GM18499 (cell line): ENCODE results near the gene LRRK1.

Experiments
- ATAC-seq: cut with Tn5 transposase; IDR thresholded peaks from one replicate; pipeline ENCODE4 v1.9.1; 2021; ENCODE audit warnings: moderate number of reproducible peaks; ENCODE audit not compliant: insufficient read depth, unreplicated experiment

LRRK1 gene

GRCh38 chr15:101018016-101018415 lies 98.9 kb downstream of the LRRK1 start:
- ATAC-seq = no peak

DNA sequence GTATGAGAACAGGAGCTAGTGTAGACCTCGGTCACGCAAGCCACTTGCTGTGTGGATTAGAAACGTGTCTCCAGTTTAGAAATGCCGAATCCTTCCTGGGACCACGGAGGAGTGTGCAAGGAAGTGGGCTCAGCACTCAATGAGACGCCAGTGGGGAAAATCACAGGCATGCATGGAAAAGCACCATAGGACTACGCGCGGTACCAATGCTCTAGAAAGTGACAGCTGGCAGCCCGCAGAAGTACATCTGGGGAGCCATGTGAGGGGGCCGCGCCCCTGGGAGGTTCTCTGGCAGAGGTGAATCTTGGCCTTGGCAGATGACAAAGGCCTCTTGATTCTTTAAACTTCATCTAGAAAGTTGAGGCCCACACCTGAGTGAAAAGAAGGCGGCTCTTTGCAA lies 99.3 kb downstream of the LRRK1 start:
- ATAC-seq = no peak

DNA sequence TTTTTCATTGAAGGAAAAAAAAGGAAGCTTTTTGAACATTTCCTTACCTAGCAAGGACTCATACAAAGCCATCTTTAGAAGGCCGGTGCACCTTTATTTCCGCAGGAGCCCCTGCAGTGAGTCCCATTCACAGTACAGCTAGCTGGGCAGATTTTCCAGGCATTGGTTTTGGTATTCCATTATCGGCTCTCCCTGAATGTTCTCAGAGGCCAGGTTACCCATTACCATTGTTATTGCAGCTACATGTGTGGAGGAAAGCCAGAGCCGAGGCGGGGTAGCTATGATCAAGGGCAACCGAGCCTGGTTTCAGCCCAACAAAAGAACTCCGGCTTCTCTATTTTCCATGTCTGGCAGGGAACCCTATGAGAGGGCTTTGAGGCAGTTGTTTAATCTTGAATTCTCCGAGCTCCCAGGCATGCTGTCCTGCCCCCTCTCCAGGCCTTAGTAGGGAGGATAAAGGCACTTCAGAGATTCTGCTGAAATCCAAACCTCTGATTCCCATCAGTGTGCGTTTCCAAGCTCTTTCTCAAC lies 100.3 kb downstream of the LRRK1 start:
- ATAC-seq = no peak

- ATAC-seq = no peak
Observed at GRCh38 chr15:101020451-101020850, 101.3 kb downstream of the LRRK1 start.

- ATAC-seq = no peak
Observed at GRCh38 chr15:101020945-101021344, 101.8 kb downstream of the LRRK1 start.

DNA sequence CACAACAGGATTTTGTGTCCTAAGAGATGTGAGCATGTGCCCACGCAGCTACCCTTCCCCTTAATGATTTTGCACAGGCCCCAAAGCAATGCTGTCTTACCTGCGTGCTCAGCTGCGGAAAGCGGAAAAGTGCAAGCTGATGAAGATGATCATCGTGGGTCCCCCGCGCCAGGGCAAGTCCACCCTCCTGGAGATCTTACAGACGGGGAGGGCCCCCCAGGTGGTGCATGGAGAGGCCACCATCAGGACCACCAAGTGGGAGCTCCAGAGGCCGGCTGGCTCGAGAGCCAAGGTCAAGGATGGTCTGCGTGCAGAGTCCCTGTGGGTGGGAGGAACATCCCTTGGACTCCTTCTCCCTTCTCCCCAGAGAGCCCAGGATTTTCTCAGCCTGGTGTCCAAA lies 103.1 kb downstream of the LRRK1 start:
- ATAC-seq = no peak

- no peak for ATAC-seq
Observed at GRCh38 chr15:101022876-101023275, 103.7 kb downstream of the LRRK1 start.

GRCh38 chr15:101023501-101024072 lies 104.4 kb downstream of the LRRK1 start:
- no peak for ATAC-seq

GRCh38 chr15:101024073-101024695 lies 105.0 kb downstream of the LRRK1 start:
- ATAC-seq = no peak

DNA sequence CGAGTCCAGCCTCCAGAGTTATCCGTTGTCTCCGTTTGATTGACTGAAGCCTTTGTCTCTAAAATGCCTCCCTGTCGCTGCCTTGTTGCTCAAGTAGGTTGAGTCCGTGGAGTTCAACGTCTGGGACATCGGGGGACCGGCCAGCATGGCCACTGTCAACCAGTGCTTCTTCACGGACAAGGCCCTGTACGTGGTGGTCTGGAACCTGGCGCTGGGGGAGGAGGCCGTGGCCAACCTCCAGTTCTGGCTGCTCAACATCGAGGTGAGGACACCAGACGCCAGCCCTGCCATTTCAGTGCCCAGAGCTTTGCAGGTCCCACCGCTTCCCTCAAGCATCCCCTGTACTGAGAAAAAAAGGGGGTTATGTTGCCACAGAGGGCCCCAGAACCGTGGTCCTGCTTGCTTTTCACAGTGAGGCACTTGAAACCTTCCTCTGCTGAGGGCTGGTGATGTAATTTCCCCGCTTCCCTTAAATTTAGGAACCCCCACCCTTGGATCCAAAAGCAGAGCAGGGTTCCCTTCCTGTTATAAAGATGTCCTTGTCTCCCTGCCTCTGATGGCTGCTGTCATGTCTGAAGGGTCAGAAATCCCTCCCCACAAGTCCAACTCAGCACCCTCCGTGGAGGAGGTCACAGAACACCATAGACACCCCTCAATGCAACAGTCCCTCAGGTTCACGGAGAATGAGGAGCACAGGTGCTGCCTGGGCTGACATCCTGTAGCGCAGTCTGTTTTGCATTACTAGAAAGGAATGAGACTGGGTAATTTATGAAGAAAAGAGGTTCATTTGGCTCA lies 105.7 kb downstream of the LRRK1 start:
- ATAC-seq = no peak

- no peak for ATAC-seq
Observed at GRCh38 chr15:101025501-101025885, 106.3 kb downstream of the LRRK1 start.

GRCh38 chr15:101025896-101026631 lies 106.9 kb downstream of the LRRK1 start:
- no peak for ATAC-seq

DNA sequence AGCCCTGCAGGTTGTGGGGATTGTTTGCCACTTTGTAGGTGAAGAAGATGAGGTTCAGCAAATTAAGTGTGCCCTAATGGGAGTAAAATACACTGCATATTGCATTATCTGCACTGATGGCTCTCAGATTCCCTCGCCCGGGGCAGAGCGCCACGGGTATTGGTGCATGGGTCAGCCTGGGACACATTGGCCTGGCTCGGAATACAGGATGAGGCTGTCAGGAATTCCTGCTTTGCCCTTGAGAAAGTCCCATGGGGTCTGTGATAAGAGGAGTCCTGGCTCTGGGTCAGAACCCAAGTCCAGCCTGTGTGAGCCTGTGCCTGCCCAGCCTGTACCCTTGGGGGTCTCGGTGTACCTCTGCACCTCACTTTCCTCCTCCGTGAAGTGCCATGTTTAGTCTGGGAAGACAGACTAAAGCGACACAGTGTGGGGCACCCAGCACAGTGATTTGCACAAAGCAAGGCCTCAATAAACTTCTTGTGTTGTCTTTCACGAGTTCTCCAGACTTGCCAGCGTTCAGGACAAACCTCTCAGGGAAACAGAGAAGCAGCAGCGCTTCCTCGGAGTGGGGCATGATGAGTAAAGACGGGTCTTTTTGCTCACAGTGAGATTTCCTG lies 107.6 kb downstream of the LRRK1 start:
- no peak for ATAC-seq

GRCh38 chr15:101027273-101027901 lies 108.2 kb downstream of the LRRK1 start:
- ATAC-seq = no peak

- no peak for ATAC-seq
Observed at GRCh38 chr15:101027920-101028319, 108.8 kb downstream of the LRRK1 start.

GRCh38 chr15:101028321-101028720 lies 109.2 kb downstream of the LRRK1 start:
- no peak for ATAC-seq

GRCh38 chr15:101028772-101029438 lies 109.7 kb downstream of the LRRK1 start:
- ATAC-seq = no peak

GRCh38 chr15:101029971-101030661 lies 111.0 kb downstream of the LRRK1 start:
- no peak for ATAC-seq

- ATAC-seq = no peak
Observed at GRCh38 chr15:101031213-101031612, 112.1 kb downstream of the LRRK1 start.
